GM12801 (cell line): ENCODE measurements around the gene DPP10.

ENCODE experiments used
- CTCF ChIP-seq: IDR thresholded peaks from one replicate; pipeline ENCODE4 v1.5.1; 2011; ENCODE audit warnings: control low read depth; ENCODE audit not compliant: insufficient read length; ENCODE audit errors: extremely low read depth

Gene DPP10

GRCh38 chr2:114717049-114717448 lies 274.6 kb downstream of the DPP10 start:
- no peak for TF ChIP-seq CTCF

- no peak for TF ChIP-seq CTCF
Measured at GRCh38 chr2:114724454-114724853, 282.0 kb downstream of the DPP10 start.

- no peak for TF ChIP-seq CTCF
Measured at GRCh38 chr2:114727012-114727411, 284.6 kb downstream of the DPP10 start.

- TF ChIP-seq CTCF: no peak
Measured at GRCh38 chr2:114728372-114728771, 285.9 kb downstream of the DPP10 start.

GRCh38 chr2:114729026-114729425 lies 286.6 kb downstream of the DPP10 start:
- TF ChIP-seq CTCF: no peak

- TF ChIP-seq CTCF: no peak
Measured at GRCh38 chr2:114735126-114735525, 292.7 kb downstream of the DPP10 start.

- TF ChIP-seq CTCF: no peak
Measured at GRCh38 chr2:114742245-114742644, 299.8 kb downstream of the DPP10 start.

- TF ChIP-seq CTCF: no peak
Measured at GRCh38 chr2:114745700-114746099, 303.3 kb downstream of the DPP10 start.
